Right renal cortex interstitium (tissue), 3 donors: ENCODE data around the gene CPA5. TPM values are rescaled to one million over a fixed set of nuclear protein-coding genes. Genes with fewer than 3 reads are reported as not detected.

Experiments
- polyA plus RNA-seq, 3 donors: library from polyadenylated mRNA; unstranded; fragments of 120-200 nt; gene quantifications; one replicate each; pipeline ENCODE4 v1.2.1, GENCODE V29; 2013; ENCODE audit not compliant: insufficient read length in 3 of 3

CPA5 gene
- polyA plus RNA-seq, 3 donors, result 0.22 to 0.31 TPM; not detected in 1

Other genes starting within 250 kb of the CPA5 start
- gene TMEM209, start 139.4 kb upstream of the CPA5 start, polyA plus RNA-seq, result 10 to 100 TPM; 28.3 to 30.6 (median 28.4) TPM
- gene SSMEM1, start 137.0 kb upstream of the CPA5 start, polyA plus RNA-seq, result not detected
- gene CPA2, start 78.0 kb upstream of the CPA5 start, polyA plus RNA-seq, result under 1 TPM; 0.34 to 0.46 (median 0.39) TPM
- under 1 TPM; 0.16 to 0.50 (median 0.47) TPM for gene CPA4, start 51.7 kb upstream of the CPA5 start, polyA plus RNA-seq
- 1 to 10 TPM; 1.2 to 2.5 (median 1.7) TPM for gene CPA1, start 35.7 kb downstream of the CPA5 start, polyA plus RNA-seq
- gene CEP41, start 96.2 kb downstream of the CPA5 start, polyA plus RNA-seq, result 10 to 100 TPM; 25.5 to 27.7 (median 27.2) TPM
- 100 to 1,000 TPM; 682 to 779 (median 773) TPM for gene MEST, start 147.3 kb downstream of the CPA5 start, polyA plus RNA-seq